Psoas muscle (tissue), 8 donors: ENCODE measurements around the gene CENPN. TPM values are rescaled to one million over a fixed set of nuclear protein-coding genes. Genes with fewer than 3 reads are reported as not detected.

ENCODE experiments used
- ATAC-seq, 4 donors: fragments of 200-7000 bp; cut with Tn5 transposase; one replicate each; pipeline ENCODE4 v1.9.1; 2020; ENCODE audit warnings: moderate library complexity in 3 of 4, mild to moderate bottlenecking in 2 of 4
- DNase-seq, 2 donors: peaks; one replicate each; pipeline ENCODE4 v3.0.0-alpha.2; 2020
- H3K27ac ChIP-seq: fragments of 200-600 bp; one replicate; pipeline ENCODE4 v1.8.0; 2022
- H3K27me3 ChIP-seq, 3 donors: fragments of 200-600 bp in 1 of 3; one replicate each; pipeline versions ENCODE4 v1.6.1 to v1.8.0; 2013 to 2022; ENCODE audit warnings: low read length in 2 of 3, mild to moderate bottlenecking in 2 of 3, moderate library complexity in 1 of 3; ENCODE audit not compliant: insufficient read depth in 3 of 3
- H3K36me3 ChIP-seq, 2 donors: fragments of 200-600 bp in 1 of 2; one replicate each; pipeline versions ENCODE4 v1.6.1 to v1.8.0; 2013 to 2022; ENCODE audit warnings: low read depth in 1 of 2, mild to moderate bottlenecking in 1 of 2, moderate library complexity in 1 of 2; ENCODE audit not compliant: insufficient read depth in 1 of 2
- H3K4me1 ChIP-seq: fragments of 200-600 bp; one replicate; pipeline ENCODE4 v1.8.0; 2022
- H3K4me3 ChIP-seq: fragments of 200-600 bp; one replicate; pipeline ENCODE4 v1.8.0; 2022; ENCODE audit warnings: mild to moderate bottlenecking
- H3K9me3 ChIP-seq: fragments of 200-600 bp; one replicate; pipeline ENCODE4 v1.8.0; 2022
- CTCF ChIP-seq: fragments of 200-600 bp; IDR thresholded peaks from one replicate; pipeline ENCODE4 v1.8.0; 2022; ENCODE audit warnings: antibody characterized with exemption
- WGBS, 3 donors: extraction: QIAGEN DNeasy Blood & Tissue Kit; methylation state at CpG; one replicate each; pipeline versions ENCODE4 v1.1.6 to v1.1.7; 2013; 5-methylcytosine and 5-hydroxymethylcytosine counted together
- intact Hi-C, 2 donors: fragments of 100-400 bp; cut with DNase I; formaldehyde crosslinking; loops; one replicate each; pipeline versions ENCODE4 v1.11.0 to v1.14.2; 2022
- polyA plus RNA-seq, 3 donors: library from polyadenylated mRNA; stranded (reverse); fragments of 200-250 nt; gene quantifications; one replicate each; pipeline ENCODE4 v1.2.3, GENCODE V29; 2013
- total RNA-seq, 4 donors: library from RNA; stranded (reverse); fragmentation: NEBNext Ultra II Directional in 2 of 4; extraction: Animal tissue kit (Norgen Biotek cat#: 25700) in 2 of 4; gene quantifications; one replicate each; pipeline versions ENCODE4 v1.2.1 to v1.2.4, GENCODE V29; 2021 to 2023
- donor health status: healthy with polysubstance abuse.
- donor health status: DM: no; HTN: no; CAD: no; lungs with moderate emphysema.
- donor health status: Bipolar disorder and iron deficiency.
- donor health status: healthy.
- donor health status: DM: yes; HTN: yes; CAD: no.
- donor health status: DM: no; HTN: no; CAD: no.
- donor health status: DM: no; HTN: no; CAD: no.
- donor health status: DM: yes; HTN: yes; CAD: no.

The CENPN gene
- total and polyA plus RNA-seq, 7 donors = 2.9 to 20.6 (median 7.5) TPM

GRCh38 chr16:80973991-80974390 lies 33.0 kb upstream of the CENPN start:
- no peak for DNase-seq
- no peaks in the 10 kb centered on the region for H3K9me3 ChIP-seq
- H3K4me1 ChIP-seq = no peaks in the 10 kb centered on the region
- WGBS, 3 donors = 59 to 81% (median 68%) methylated on average over 3 to 4 of the region's 4 CpGs
- no peak overlapping the region for H3K4me3 ChIP-seq
- intact Hi-C loops = no loop called here
- no peak for ATAC-seq
- H3K27me3 ChIP-seq = no peaks in the 10 kb centered on the region
- peaks cover 0 to 42% of the 10 kb centered on the region in 2 donors for H3K36me3 ChIP-seq
- H3K27ac ChIP-seq = no peak overlapping the region
- no peak for TF ChIP-seq CTCF

- DNase-seq = no peak
- Histone ChIP-seq H3K4me1 (no peaks in the 10 kb centered on the region), H3K27ac (no peak overlapping the region), H3K27me3 (no peaks in the 10 kb centered on the region), H3K9me3 (no peaks in the 10 kb centered on the region), H3K36me3 (peaks cover 0 to 38% of the 10 kb centered on the region in 2 donors), H3K4me3 (no peak overlapping the region)
- ATAC-seq = no peak
- intact Hi-C loops = no loop called here
- WGBS, 3 donors = 84 to 95% (median 86%) methylated on average over 6 of the region's 6 CpGs
- no peak for TF ChIP-seq CTCF
Observed at GRCh38 chr16:80974649-80975376, 32.2 kb upstream of the CENPN start.

GRCh38 chr16:80976946-80977345 lies 30.1 kb upstream of the CENPN start:
- Histone ChIP-seq H3K36me3 (peaks cover 0 to 44% of the 10 kb centered on the region in 2 donors), H3K27me3 (no peaks in the 10 kb centered on the region), H3K4me1 (no peaks in the 10 kb centered on the region), H3K27ac (no peak overlapping the region), H3K9me3 (no peaks in the 10 kb centered on the region), H3K4me3 (no peak overlapping the region)
- intact Hi-C loops = no loop called here
- ATAC-seq (no peak), DNase-seq (no peak)
- 91 to 98% (median 96%) methylated on average over 1 of the region's 1 CpG for WGBS, 3 donors
- no peak for TF ChIP-seq CTCF

GRCh38 chr16:80981103-80981502 lies 25.9 kb upstream of the CENPN start:
- TF ChIP-seq CTCF = no peak
- H3K36me3 ChIP-seq = peaks cover 0 to 29% of the 10 kb centered on the region in 2 donors
- no peak overlapping the region for H3K4me3 ChIP-seq
- no peaks in the 10 kb centered on the region for H3K4me1 ChIP-seq
- DNase-seq (no peak), ATAC-seq (no peak)
- H3K27ac ChIP-seq = no peak overlapping the region
- H3K27me3 ChIP-seq = no peaks in the 10 kb centered on the region
- no peaks in the 10 kb centered on the region for H3K9me3 ChIP-seq
- intact Hi-C loops = no loop called here

GRCh38 chr16:80982646-80983045 lies 24.4 kb upstream of the CENPN start:
- Histone ChIP-seq H3K36me3 (peaks cover 0 to 23% of the 10 kb centered on the region in 2 donors), H3K9me3 (no peaks in the 10 kb centered on the region), H3K27ac (no peak overlapping the region), H3K27me3 (no peaks in the 10 kb centered on the region), H3K4me3 (no peak overlapping the region), H3K4me1 (no peaks in the 10 kb centered on the region)
- TF ChIP-seq CTCF = no peak
- intact Hi-C loops = no loop called here
- DNase-seq = no peak
- no peak for ATAC-seq
- WGBS, 3 donors = 73 to 74% (median 73%) methylated on average over 4 of the region's 4 CpGs
